Smooth muscle cell (in vitro differentiated cells): ENCODE results near the gene TBC1D22A. TPM values are rescaled to one million over a fixed set of nuclear protein-coding genes. Genes with fewer than 3 reads are reported as not detected.

Experiments
- DNase-seq: peaks from one replicate; lab custom pipeline; 2025; ENCODE audit not compliant: unreplicated experiment; lab: John Stamatoyannopoulos, UW
- H2AFZ ChIP-seq: fragments of 200-600 bp; sonication (generic); 2 replicates; pipeline ENCODE4 v1.6.0; 2016; ENCODE audit warnings: antibody characterized with exemption, low read depth, mild to moderate bottlenecking
- H3F3A ChIP-seq: fragments of 200-600 bp; sonication (generic); 2 replicates; pipeline ENCODE4 v1.6.0; 2017; ENCODE audit warnings: antibody characterized with exemption, low read depth
- H3K27ac ChIP-seq: fragments of 200-600 bp; sonication (generic); 2 replicates; pipeline ENCODE4 v1.5.1; 2016; ENCODE audit warnings: low read depth, mild to moderate bottlenecking
- H3K27me3 ChIP-seq: fragments of 200-600 bp; sonication (generic); 2 replicates; pipeline ENCODE4 v1.6.1; 2016; ENCODE audit warnings: low read depth, mild to moderate bottlenecking
- H3K36me3 ChIP-seq: fragments of 200-600 bp; sonication (generic); 2 replicates; pipeline ENCODE4 v1.5.1; 2016; ENCODE audit warnings: low read depth
- H3K4me1 ChIP-seq: fragments of 200-600 bp; sonication (generic); 2 replicates; pipeline ENCODE4 v1.5.1; 2016; ENCODE audit warnings: low read depth
- H3K4me2 ChIP-seq: fragments of 200-600 bp; sonication (generic); 2 replicates; pipeline ENCODE4 v1.6.0; 2016; ENCODE audit warnings: mild to moderate bottlenecking
- H3K4me3 ChIP-seq: fragments of 200-600 bp; sonication (generic); 2 replicates; pipeline ENCODE4 v1.5.1; 2016; ENCODE audit warnings: mild to moderate bottlenecking
- H3K79me2 ChIP-seq: fragments of 200-600 bp; sonication (generic); 2 replicates; pipeline ENCODE4 v1.6.0; 2016; ENCODE audit warnings: low read depth, mild to moderate bottlenecking
- H3K9ac ChIP-seq: fragments of 200-600 bp; sonication (generic); 2 replicates; pipeline ENCODE4 v1.6.0; 2016; ENCODE audit warnings: low read depth
- H3K9me3 ChIP-seq: fragments of 200-600 bp; sonication (generic); replicated peaks from 2 replicates; pipeline ENCODE4 v1.5.1; 2016; ENCODE audit warnings: low read depth
- H4K20me1 ChIP-seq: fragments of 200-600 bp; sonication (generic); 2 replicates; pipeline ENCODE4 v1.6.0; 2016; ENCODE audit warnings: low read depth
- CTCF ChIP-seq: fragments of 200-600 bp; sonication (generic); IDR thresholded peaks from 2 replicates; pipeline ENCODE4 v1.5.1; 2017; ENCODE audit warnings: borderline replicate concordance, mild to moderate bottlenecking, antibody characterized with exemption; ENCODE audit not compliant: insufficient read depth, poor library complexity, severe bottlenecking
- WGBS: methylation state at CpG from one replicate; pipeline ENCODE4 v1.1.7; 2016; ENCODE audit warnings: low lambda C conversion rate; 5-methylcytosine and 5-hydroxymethylcytosine counted together
- polyA plus RNA-seq: library from polyadenylated mRNA; unstranded; fragments of >200 nt; fragmentation: Nextera tagmentation; extraction: Ambion mirVana; gene quantifications from 2 replicates; pipeline ENCODE4 v1.2.1, GENCODE V29; 2016
- total RNA-seq: library from RNA; depleted of rRNA; stranded (reverse); fragments of >200 nt; gene quantifications from 2 replicates; pipeline ENCODE4 v1.2.3, GENCODE V29; 2014

TBC1D22A gene
- total and polyA plus RNA-seq, 2 experiments from 2014 or later: 12.5 to 14.4 TPM

DNA sequence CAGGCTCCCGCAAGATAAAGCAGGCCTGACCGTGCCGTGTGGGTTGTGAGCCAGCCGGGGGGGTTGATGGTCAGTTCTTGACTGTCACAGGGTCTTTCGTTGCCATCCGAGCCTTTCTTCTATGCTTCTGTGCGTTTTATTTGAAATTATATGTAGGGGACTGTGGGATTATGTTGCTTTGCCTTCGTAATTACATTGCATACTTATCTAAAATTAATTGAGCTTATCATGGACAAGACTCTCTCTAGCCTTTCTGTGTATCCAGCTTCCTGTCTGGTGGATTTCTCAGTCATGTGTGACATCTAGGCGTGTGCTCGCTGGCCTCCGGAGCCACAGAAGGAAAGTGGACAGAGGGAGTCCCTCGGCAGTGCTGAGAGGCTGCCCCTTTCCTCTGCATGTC, 93.2 kb downstream of the TBC1D22A start:
- Histone ChIP-seq H3K9ac (no peak overlapping the region), H3K9me3 (no peaks in the 10 kb centered on the region), H3K36me3 (peaks cover 3% of the 10 kb centered on the region), H3K79me2 (no peaks in the 10 kb centered on the region), H3K27ac (no peak overlapping the region), H3K27me3 (no peaks in the 10 kb centered on the region), H3K4me3 (no peak overlapping the region), H4K20me1 (peaks cover 11% of the 10 kb centered on the region), H3K4me1 (no peaks in the 10 kb centered on the region), H3K4me2 (no peak overlapping the region), H2AFZ (no peak overlapping the region), H3F3A (no peaks in the 10 kb centered on the region)
- TF ChIP-seq CTCF: no peak
- WGBS: 90% methylated on average over 12 of the region's 12 CpGs
- no peak for DNase-seq

GRCh38 chr22:46856661-46857060, 94.2 kb downstream of the TBC1D22A start:
- Histone ChIP-seq H3K4me3 (no peak overlapping the region), H3K79me2 (peaks cover 4% of the 10 kb centered on the region), H3K4me1 (no peaks in the 10 kb centered on the region), H3F3A (no peaks in the 10 kb centered on the region), H3K27me3 (no peaks in the 10 kb centered on the region), H3K9me3 (no peaks in the 10 kb centered on the region), H4K20me1 (peaks cover 14% of the 10 kb centered on the region), H3K27ac (no peak overlapping the region), H3K36me3 (no peaks in the 10 kb centered on the region), H3K4me2 (no peak overlapping the region), H3K9ac (no peak overlapping the region), H2AFZ (no peak overlapping the region)
- 97% methylated on average over 3 of the region's 3 CpGs for WGBS
- no peak for TF ChIP-seq CTCF
- DNase-seq: no peak

GRCh38 chr22:46857142-46857884, 94.9 kb downstream of the TBC1D22A start:
- Histone ChIP-seq H3K79me2 (peaks cover 4% of the 10 kb centered on the region), H4K20me1 (peaks cover 21% of the 10 kb centered on the region), H3F3A (no peaks in the 10 kb centered on the region), H3K9me3 (no peaks in the 10 kb centered on the region), H3K36me3 (no peaks in the 10 kb centered on the region), H3K9ac (no peak overlapping the region), H3K4me2 (no peak overlapping the region), H2AFZ (no peak overlapping the region), H3K4me1 (no peaks in the 10 kb centered on the region), H3K27ac (no peak overlapping the region), H3K4me3 (no peak overlapping the region), H3K27me3 (no peaks in the 10 kb centered on the region)
- DNase-seq: no peak
- WGBS: 91% methylated on average over 9 of the region's 9 CpGs
- no peak for TF ChIP-seq CTCF

DNA sequence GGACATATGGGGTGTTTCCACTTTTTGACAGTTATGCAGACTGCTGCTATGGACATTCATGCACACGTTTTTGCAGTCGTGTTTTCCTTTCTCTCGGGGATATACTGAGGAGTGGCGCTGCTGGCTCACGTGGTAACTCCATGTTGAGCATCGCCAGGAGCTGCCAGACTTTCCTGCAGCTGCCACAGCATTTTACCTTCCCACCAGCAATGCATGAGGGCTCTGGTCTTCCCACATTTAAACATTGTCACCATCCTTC, 95.4 kb downstream of the TBC1D22A start:
- TF ChIP-seq CTCF: no peak
- H3F3A ChIP-seq: no peaks in the 10 kb centered on the region
- no peaks in the 10 kb centered on the region for H3K27me3 ChIP-seq
- H3K79me2 ChIP-seq: peaks cover 4% of the 10 kb centered on the region
- no peak overlapping the region for H3K27ac ChIP-seq
- H3K4me1 ChIP-seq: no peaks in the 10 kb centered on the region
- no peak overlapping the region for H3K4me2 ChIP-seq
- H3K36me3 ChIP-seq: no peaks in the 10 kb centered on the region
- no peak overlapping the region for H3K4me3 ChIP-seq
- WGBS: 95% methylated on average over 6 of the region's 6 CpGs
- peaks cover 24% of the 10 kb centered on the region for H4K20me1 ChIP-seq
- no peak overlapping the region for H2AFZ ChIP-seq
- no peak for DNase-seq
- no peak overlapping the region for H3K9ac ChIP-seq
- no peaks in the 10 kb centered on the region for H3K9me3 ChIP-seq
